Endodermal cell (in vitro differentiated cells): ENCODE measurements around the gene GHRHR. TPM values are rescaled to one million over a fixed set of nuclear protein-coding genes. Genes with fewer than 3 reads are reported as not detected.

Experiments used
- DNase-seq: peaks from one replicate; pipeline ENCODE4 v3.0.0-alpha.2; 2017
- H3K27ac ChIP-seq: 2 replicates; pipeline ENCODE4 v1.5.1; 2013; ENCODE audit warnings: mild to moderate bottlenecking, low read depth, low read length, moderate library complexity
- H3K27me3 ChIP-seq: 2 replicates; pipeline ENCODE4 v1.6.1; 2013; ENCODE audit warnings: mild to moderate bottlenecking, low read length, moderate library complexity; ENCODE audit not compliant: insufficient read depth, control insufficient read depth, poor library complexity, severe bottlenecking
- H3K36me3 ChIP-seq: 2 replicates; pipeline ENCODE4 v1.7.0; 2013; ENCODE audit warnings: mild to moderate bottlenecking, low read length, moderate library complexity; ENCODE audit not compliant: control insufficient read depth, insufficient read depth
- H3K4me1 ChIP-seq: one replicate; pipeline ENCODE4 v1.7.0; 2013; ENCODE audit warnings: low read length; ENCODE audit not compliant: control insufficient read depth, insufficient read depth
- H3K4me3 ChIP-seq: 2 replicates; pipeline ENCODE4 v1.5.1; 2013; ENCODE audit warnings: mild to moderate bottlenecking, low read length, moderate library complexity
- H3K9ac ChIP-seq: 2 replicates; pipeline ENCODE4 v1.6.1; 2013; ENCODE audit warnings: mild to moderate bottlenecking, low read length, moderate library complexity; ENCODE audit not compliant: poor library complexity, severe bottlenecking; ENCODE audit errors: extremely low read depth
- H3K9me3 ChIP-seq: 2 replicates; pipeline ENCODE4 v1.6.1; 2013; ENCODE audit warnings: mild to moderate bottlenecking, low read length, moderate library complexity; ENCODE audit not compliant: control insufficient read depth
- H3K27ac Mint-ChIP-seq: 2 replicates; pipeline ENCODE4 v1.8.0; 2020; ENCODE audit warnings: mixed read lengths
- H3K27me3 Mint-ChIP-seq: 2 replicates; pipeline ENCODE4 v1.8.0; 2021; ENCODE audit warnings: mild to moderate bottlenecking, mixed read lengths; ENCODE audit not compliant: insufficient read depth
- H3K36me3 Mint-ChIP-seq: 2 replicates; pipeline ENCODE4 v1.8.0; 2020; ENCODE audit warnings: low read depth, mixed read lengths
- H3K4me1 Mint-ChIP-seq: 2 replicates; pipeline ENCODE4 v1.8.0; 2020; ENCODE audit warnings: mixed read lengths
- H3K4me3 Mint-ChIP-seq: 2 replicates; pipeline ENCODE4 v1.8.0; 2020; ENCODE audit warnings: mild to moderate bottlenecking, moderate library complexity, mixed read lengths
- H3K9me3 Mint-ChIP-seq: 2 replicates; pipeline ENCODE4 v1.8.0; 2020; ENCODE audit warnings: mild to moderate bottlenecking, mixed read lengths
- WGBS, 2 experiments: methylation state at CpG; one replicate each; pipeline versions ENCODE4 v1.1.5 to v1.1.7; 2013; ENCODE audit warnings: missing lambda C conversion rate in 2 of 2, mixed read lengths in 1 of 2; ENCODE audit not compliant: insufficient coverage in 1 of 2, insufficient read length in 1 of 2; 5-methylcytosine and 5-hydroxymethylcytosine counted together
- total RNA-seq, 2 donors: library from RNA; stranded (reverse); fragmentation: NEBNext Ultra II Directional in 1 of 2; extraction: Animal tissue kit (Norgen Biotek cat#: 25700) in 1 of 2; gene quantifications; 2 replicates in 1 of 2; 3 replicates in 1 of 2; pipeline ENCODE4 v1.2.1, GENCODE V29; 2021
- TF ChIP-seq, protein P1 (sequence below): fragments of 200-600 bp; sonication (generic); conservative IDR thresholded peaks from 2 replicates; pipeline ENCODE4 v1.5.0; 2021; ENCODE audit warnings: antibody characterized with exemption, mild to moderate bottlenecking

Gene GHRHR
- total RNA-seq, 2 donors from 2014 or later: not detected

DNA sequence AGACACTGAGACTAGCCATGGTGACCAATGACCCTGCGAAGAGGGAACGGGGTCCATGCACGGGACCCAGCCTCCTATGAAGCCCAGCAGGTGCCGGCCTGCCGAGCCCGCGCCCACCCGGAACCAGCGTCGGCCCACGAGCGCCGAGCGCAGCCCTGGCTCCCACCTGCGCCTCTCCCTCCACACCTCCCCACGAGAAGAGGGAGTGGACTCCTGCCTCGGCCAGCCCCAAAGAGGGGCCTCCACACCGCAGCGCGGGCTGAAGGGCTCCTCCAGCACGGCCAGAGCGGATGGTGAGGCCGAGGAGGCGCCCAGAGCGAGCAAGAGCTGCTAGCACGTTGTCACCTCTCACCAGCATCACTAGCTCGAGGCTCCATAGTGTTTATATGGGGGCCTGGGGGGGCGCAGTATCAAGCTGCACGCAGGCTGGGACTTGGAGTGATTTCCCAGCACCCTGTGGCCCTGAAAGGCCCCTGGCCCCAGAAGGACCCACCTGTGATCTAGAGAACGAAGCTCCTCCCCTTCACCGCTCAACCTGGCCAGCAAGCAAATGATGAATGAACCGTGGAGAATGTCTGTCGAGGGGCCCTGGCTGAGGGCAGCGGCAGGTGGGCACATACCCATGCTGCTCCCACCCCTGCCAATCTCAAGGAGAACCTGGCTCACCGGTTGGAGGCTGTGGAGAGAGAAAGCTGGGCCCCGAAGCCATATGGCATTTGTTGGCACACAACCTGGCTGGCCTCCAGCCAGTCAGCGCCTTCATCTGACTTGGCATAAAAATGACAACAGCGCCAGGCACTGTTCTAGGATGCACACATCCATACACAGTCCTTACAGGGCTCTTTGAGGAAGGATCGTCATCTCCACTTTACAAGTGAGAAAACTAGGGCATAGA is 30.7 kb downstream of the GHRHR start:
- H3K4me3 Mint-ChIP-seq: no peak overlapping the region
- Histone ChIP-seq H3K36me3 (no peaks in the 10 kb centered on the region), H3K9me3 (no peaks in the 10 kb centered on the region), H3K9ac (no peak overlapping the region), H3K4me3 (no peak overlapping the region), H3K27me3 (no peaks in the 10 kb centered on the region), H3K27ac (no peak overlapping the region), H3K4me1 (no peaks in the 10 kb centered on the region)
- H3K27ac Mint-ChIP-seq: no peak overlapping the region
- no peaks in the 10 kb centered on the region for H3K4me1 Mint-ChIP-seq
- 95 to 100% methylated on average over 20 to 39 of the region's 39 CpGs for WGBS, 2 experiments
- no peak for DNase-seq
- TF ChIP-seq, protein P1, sequence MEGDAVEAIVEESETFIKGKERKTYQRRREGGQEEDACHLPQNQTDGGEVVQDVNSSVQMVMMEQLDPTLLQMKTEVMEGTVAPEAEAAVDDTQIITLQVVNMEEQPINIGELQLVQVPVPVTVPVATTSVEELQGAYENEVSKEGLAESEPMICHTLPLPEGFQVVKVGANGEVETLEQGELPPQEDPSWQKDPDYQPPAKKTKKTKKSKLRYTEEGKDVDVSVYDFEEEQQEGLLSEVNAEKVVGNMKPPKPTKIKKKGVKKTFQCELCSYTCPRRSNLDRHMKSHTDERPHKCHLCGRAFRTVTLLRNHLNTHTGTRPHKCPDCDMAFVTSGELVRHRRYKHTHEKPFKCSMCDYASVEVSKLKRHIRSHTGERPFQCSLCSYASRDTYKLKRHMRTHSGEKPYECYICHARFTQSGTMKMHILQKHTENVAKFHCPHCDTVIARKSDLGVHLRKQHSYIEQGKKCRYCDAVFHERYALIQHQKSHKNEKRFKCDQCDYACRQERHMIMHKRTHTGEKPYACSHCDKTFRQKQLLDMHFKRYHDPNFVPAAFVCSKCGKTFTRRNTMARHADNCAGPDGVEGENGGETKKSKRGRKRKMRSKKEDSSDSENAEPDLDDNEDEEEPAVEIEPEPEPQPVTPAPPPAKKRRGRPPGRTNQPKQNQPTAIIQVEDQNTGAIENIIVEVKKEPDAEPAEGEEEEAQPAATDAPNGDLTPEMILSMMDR: no peak
- H3K9me3 Mint-ChIP-seq: peaks cover 7% of the 10 kb centered on the region
- no peaks in the 10 kb centered on the region for H3K36me3 Mint-ChIP-seq
- H3K27me3 Mint-ChIP-seq: no peaks in the 10 kb centered on the region

GRCh38 chr7:30995536-30995935 is 31.8 kb downstream of the GHRHR start:
- Histone ChIP-seq H3K27ac (no peak overlapping the region), H3K9ac (no peak overlapping the region), H3K36me3 (no peaks in the 10 kb centered on the region), H3K4me3 (no peak overlapping the region), H3K9me3 (no peaks in the 10 kb centered on the region), H3K27me3 (no peaks in the 10 kb centered on the region), H3K4me1 (no peaks in the 10 kb centered on the region)
- no peaks in the 10 kb centered on the region for H3K27me3 Mint-ChIP-seq
- peaks cover 8% of the 10 kb centered on the region for H3K4me1 Mint-ChIP-seq
- TF ChIP-seq, protein P1: no peak
- H3K27ac Mint-ChIP-seq: no peak overlapping the region
- 93 to 96% methylated on average over 4 to 7 of the region's 7 CpGs for WGBS, 2 experiments
- H3K36me3 Mint-ChIP-seq: no peaks in the 10 kb centered on the region
- peaks cover 7% of the 10 kb centered on the region for H3K9me3 Mint-ChIP-seq
- DNase-seq: no peak
- no peak overlapping the region for H3K4me3 Mint-ChIP-seq

DNA sequence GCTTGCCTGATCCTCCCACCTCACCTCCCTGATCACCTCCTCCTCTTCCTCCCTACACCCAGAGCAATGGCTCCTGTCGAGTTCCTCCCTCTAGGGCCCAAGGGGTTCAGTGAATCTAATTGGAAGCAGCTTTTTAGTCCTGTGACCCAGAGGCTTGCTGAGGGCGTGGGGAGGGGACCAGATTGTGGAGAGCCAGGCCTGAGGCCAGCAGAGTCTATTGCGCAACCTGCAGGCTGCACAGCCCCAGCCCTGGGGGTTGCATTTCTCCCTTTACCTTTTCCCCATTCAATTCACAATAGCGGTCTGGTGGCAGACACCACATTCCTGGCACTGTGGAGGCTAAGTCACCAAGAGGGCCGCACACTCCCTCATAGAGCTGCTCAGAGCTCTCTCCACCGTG is 32.5 kb downstream of the GHRHR start:
- no peak overlapping the region for H3K4me3 ChIP-seq
- H3K36me3 ChIP-seq: no peaks in the 10 kb centered on the region
- H3K27me3 ChIP-seq: no peaks in the 10 kb centered on the region
- no peak overlapping the region for H3K4me3 Mint-ChIP-seq
- H3K36me3 Mint-ChIP-seq: no peaks in the 10 kb centered on the region
- TF ChIP-seq, protein P1: no peak
- peaks cover 13% of the 10 kb centered on the region for H3K4me1 Mint-ChIP-seq
- H3K9ac ChIP-seq: no peak overlapping the region
- H3K4me1 ChIP-seq: no peaks in the 10 kb centered on the region
- peaks cover 7% of the 10 kb centered on the region for H3K9me3 Mint-ChIP-seq
- no peak overlapping the region for H3K27ac Mint-ChIP-seq
- no peak overlapping the region for H3K27ac ChIP-seq
- H3K27me3 Mint-ChIP-seq: no peaks in the 10 kb centered on the region
- H3K9me3 ChIP-seq: no peaks in the 10 kb centered on the region
- 92 to 100% methylated on average over 3 to 6 of the region's 6 CpGs for WGBS, 2 experiments
- DNase-seq: no peak
